Brain microvascular endothelial cell (primary cell): Measurements from ENCODE around the gene SEC31A.

Source experiments
- DNase-seq: peaks from one replicate; pipeline ENCODE4 v3.0.0-alpha.2; 2020
- H3K27ac ChIP-seq: fragments of 250-450 bp; sonication (Bioruptor Pico); 2 replicates; pipeline ENCODE4 v1.5.1; 2020; ENCODE audit warnings: mild to moderate bottlenecking, moderate library complexity
- H3K27me3 ChIP-seq: fragments of 250-450 bp; sonication (Bioruptor Pico); replicated peaks from 2 replicates; pipeline ENCODE4 v1.5.1; 2020; ENCODE audit warnings: mild to moderate bottlenecking
- H3K36me3 ChIP-seq: fragments of 250-450 bp; sonication (Bioruptor Pico); replicated peaks from 2 replicates; pipeline ENCODE4 v1.5.1; 2020; ENCODE audit warnings: mild to moderate bottlenecking
- H3K4me3 ChIP-seq: 2 replicates; pipeline ENCODE4 v1.5.1; 2011; ENCODE audit warnings: low read depth, mild to moderate bottlenecking, control low read depth, low read length, moderate library complexity
- CTCF ChIP-seq: IDR thresholded peaks from 2 replicates; pipeline ENCODE4 v1.5.1; 2011; ENCODE audit warnings: low read depth, mild to moderate bottlenecking, moderate library complexity, low read length, control low read depth, inconsistent platforms; ENCODE audit errors: missing control alignments
- in situ Hi-C: cut with HindIII; loops from 2 replicates; pipeline ENCODE4 v1.10.0; 2017; ENCODE audit warnings: low sequenced_read_pairs, low pct_ligation_motif_present

SEC31A gene

GRCh38 chr4:82786828-82787227 is 104.1 kb downstream of the SEC31A start:
- in situ Hi-C loops, result no loop called here
- H3K27me3 ChIP-seq, result no peaks in the 10 kb centered on the region
- TF ChIP-seq CTCF, result no peak

GRCh38 chr4:82785611-82786400 is 105.1 kb downstream of the SEC31A start:
- peak; percentile 94 for DNase-seq
- in situ Hi-C loops, result no loop called here
- peak overlapping the region; percentile 24 for H3K4me3 ChIP-seq
- H3K27ac ChIP-seq, result peak overlapping the region; percentile 90
- no peaks in the 10 kb centered on the region for H3K36me3 ChIP-seq
- H3K27me3 ChIP-seq, result no peaks in the 10 kb centered on the region
- no peak for TF ChIP-seq CTCF

More at GRCh38 chr4:82786828-82787227, 104.1 kb downstream of the SEC31A start:
- no peak overlapping the region for H3K4me3 ChIP-seq
- DNase-seq, result no peak
- no peaks in the 10 kb centered on the region for H3K36me3 ChIP-seq
- H3K27ac ChIP-seq, result no peak overlapping the region

- no peaks in the 10 kb centered on the region for H3K36me3 ChIP-seq
- peak; percentile 84 for DNase-seq
- peak overlapping the region; percentile 90 for H3K27ac ChIP-seq
- H3K4me3 ChIP-seq, result peak overlapping the region; percentile 24
- no peak for TF ChIP-seq CTCF
- in situ Hi-C loops, result no loop called here
- H3K27me3 ChIP-seq, result no peaks in the 10 kb centered on the region
Measured at GRCh38 chr4:82784681-82785610, 106.0 kb downstream of the SEC31A start.

GRCh38 chr4:82782626-82783345 is 108.2 kb downstream of the SEC31A start:
- Histone ChIP-seq H3K36me3 (no peaks in the 10 kb centered on the region), H3K27me3 (no peaks in the 10 kb centered on the region), H3K27ac (no peak overlapping the region), H3K4me3 (no peak overlapping the region)
- TF ChIP-seq CTCF, result no peak
- in situ Hi-C loops, result no loop called here
- no peak for DNase-seq

- TF ChIP-seq CTCF, result peak; percentile 22
- Histone ChIP-seq H3K27me3 (no peaks in the 10 kb centered on the region), H3K27ac (peak overlapping the region; percentile 38), H3K4me3 (no peak overlapping the region), H3K36me3 (no peaks in the 10 kb centered on the region)
- DNase-seq, result peak; percentile 87
- in situ Hi-C loops, result no loop called here
Measured at GRCh38 chr4:82780752-82781231, 110.2 kb downstream of the SEC31A start.
